Lower lobe of right lung (tissue), 2 donors: Measurements from ENCODE around the gene FRMD4B. TPM values are rescaled to one million over a fixed set of nuclear protein-coding genes. Genes with fewer than 3 reads are reported as not detected.

Experiments used
- ATAC-seq, 2 donors: fragments of 200-7000 bp; cut with Tn5 transposase; one replicate each; pipeline ENCODE4 v1.9.1; 2020 to 2022; ENCODE audit warnings: mild to moderate bottlenecking in 2 of 2, moderate library complexity in 2 of 2
- DNase-seq: peaks from one replicate; pipeline ENCODE4 v3.0.0-alpha.2; 2020
- H3K27ac ChIP-seq: fragments of 200-600 bp; one replicate; pipeline ENCODE4 v1.8.0; 2022
- H3K27me3 ChIP-seq: fragments of 200-600 bp; one replicate; pipeline ENCODE4 v1.8.0; 2022; ENCODE audit warnings: low read depth
- H3K36me3 ChIP-seq: fragments of 200-600 bp; one replicate; pipeline ENCODE4 v1.8.0; 2022; ENCODE audit warnings: mild to moderate bottlenecking
- H3K4me1 ChIP-seq: fragments of 200-600 bp; one replicate; pipeline ENCODE4 v1.8.0; 2022
- H3K4me3 ChIP-seq: fragments of 200-600 bp; one replicate; pipeline ENCODE4 v1.8.0; 2022; ENCODE audit warnings: mild to moderate bottlenecking
- H3K9me3 ChIP-seq: fragments of 200-600 bp; one replicate; pipeline ENCODE4 v1.8.0; 2022
- intact Hi-C: fragments of 100-400 bp; cut with DNase I; formaldehyde crosslinking; loops from one replicate; pipeline ENCODE4 v1.11.0; 2022
- total RNA-seq: library from RNA; stranded (reverse); fragmentation: NEBNext Ultra II Directional; extraction: Animal tissue kit (Norgen Biotek cat#: 25700); gene quantifications from one replicate; pipeline ENCODE4 v1.2.1, GENCODE V29; 2021
- TF ChIP-seq, protein P1 (sequence below): fragments of 200-600 bp; IDR thresholded peaks from one replicate; pipeline ENCODE4 v1.8.0; 2022; ENCODE audit warnings: antibody characterized with exemption, mild to moderate bottlenecking
- donor health status: DM: no; HTN: yes; CAD: no; lungs with severe emphysema.

FRMD4B gene
- total RNA-seq, 1 donor from 2014 or later = 62.4 TPM

DNA sequence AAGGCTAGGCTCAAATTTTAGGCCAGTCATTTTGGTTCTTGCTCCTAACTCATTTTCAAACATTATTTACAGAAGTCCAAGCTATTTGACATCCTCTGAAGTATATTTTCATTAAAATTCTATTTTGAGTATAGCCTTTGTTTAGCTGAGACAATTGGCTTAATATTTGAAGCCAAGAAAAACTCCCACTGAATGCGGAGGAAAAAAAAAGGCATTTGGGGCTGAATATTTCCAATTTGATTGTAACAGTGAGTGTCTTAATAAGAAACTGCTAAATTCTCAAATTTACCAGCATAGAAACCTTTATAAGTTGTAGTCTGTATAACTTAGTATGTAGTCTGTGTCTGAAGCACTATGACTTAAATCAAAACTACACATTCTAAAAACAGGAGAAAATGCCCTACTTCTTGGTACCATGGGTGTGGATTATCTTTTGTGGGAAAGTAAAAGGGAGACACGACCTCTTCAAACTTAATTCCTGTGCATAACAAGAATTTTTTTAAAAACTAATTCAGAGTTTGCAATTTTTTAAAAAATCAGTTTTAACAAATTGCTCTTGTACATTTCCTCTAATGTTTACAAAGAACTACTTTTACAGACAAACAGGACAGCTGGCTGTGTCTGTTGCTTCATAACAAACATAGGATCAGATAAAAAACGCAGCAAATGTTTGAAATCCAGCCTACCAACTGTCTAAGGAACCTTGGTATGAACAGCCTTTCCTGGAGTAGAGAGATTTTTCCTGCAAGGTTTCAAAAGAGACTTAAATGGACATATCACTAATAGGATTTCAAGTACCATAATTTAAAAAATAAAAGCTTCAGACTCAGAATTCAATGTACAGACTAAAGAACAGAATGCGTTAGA lies 210.8 kb downstream of the FRMD4B start:
- no peaks in the 10 kb centered on the region for H3K27me3 ChIP-seq
- no peak overlapping the region for H3K4me3 ChIP-seq
- no peak overlapping the region for H3K27ac ChIP-seq
- DNase-seq (no peak), ATAC-seq (no peak)
- no peaks in the 10 kb centered on the region for H3K9me3 ChIP-seq
- peaks cover 20% of the 10 kb centered on the region for H3K4me1 ChIP-seq
- peaks cover 92% of the 10 kb centered on the region for H3K36me3 ChIP-seq
- intact Hi-C loops = no loop called here
- TF ChIP-seq, protein P1, sequence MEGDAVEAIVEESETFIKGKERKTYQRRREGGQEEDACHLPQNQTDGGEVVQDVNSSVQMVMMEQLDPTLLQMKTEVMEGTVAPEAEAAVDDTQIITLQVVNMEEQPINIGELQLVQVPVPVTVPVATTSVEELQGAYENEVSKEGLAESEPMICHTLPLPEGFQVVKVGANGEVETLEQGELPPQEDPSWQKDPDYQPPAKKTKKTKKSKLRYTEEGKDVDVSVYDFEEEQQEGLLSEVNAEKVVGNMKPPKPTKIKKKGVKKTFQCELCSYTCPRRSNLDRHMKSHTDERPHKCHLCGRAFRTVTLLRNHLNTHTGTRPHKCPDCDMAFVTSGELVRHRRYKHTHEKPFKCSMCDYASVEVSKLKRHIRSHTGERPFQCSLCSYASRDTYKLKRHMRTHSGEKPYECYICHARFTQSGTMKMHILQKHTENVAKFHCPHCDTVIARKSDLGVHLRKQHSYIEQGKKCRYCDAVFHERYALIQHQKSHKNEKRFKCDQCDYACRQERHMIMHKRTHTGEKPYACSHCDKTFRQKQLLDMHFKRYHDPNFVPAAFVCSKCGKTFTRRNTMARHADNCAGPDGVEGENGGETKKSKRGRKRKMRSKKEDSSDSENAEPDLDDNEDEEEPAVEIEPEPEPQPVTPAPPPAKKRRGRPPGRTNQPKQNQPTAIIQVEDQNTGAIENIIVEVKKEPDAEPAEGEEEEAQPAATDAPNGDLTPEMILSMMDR = no peak

DNA sequence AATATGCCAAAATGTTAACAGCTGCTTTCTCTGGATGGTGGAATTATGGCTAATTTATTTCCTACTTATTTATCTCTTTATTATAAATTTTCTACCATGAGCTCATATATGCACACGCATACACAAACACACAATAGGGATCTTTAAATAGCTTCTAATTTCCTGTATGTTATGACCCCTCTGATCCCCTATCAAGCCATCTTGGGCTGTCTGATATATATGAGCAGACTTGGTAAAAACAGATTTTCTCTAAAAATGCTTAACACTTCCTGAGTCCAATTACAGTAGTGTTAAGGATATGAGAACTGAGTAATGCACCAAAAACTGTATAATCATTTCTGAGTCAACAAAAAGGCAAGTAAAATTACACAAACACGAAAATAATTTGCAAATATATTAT lies 211.4 kb downstream of the FRMD4B start:
- intact Hi-C loops = no loop called here
- no peaks in the 10 kb centered on the region for H3K9me3 ChIP-seq
- DNase-seq (no peak), ATAC-seq (no peak)
- peaks cover 14% of the 10 kb centered on the region for H3K4me1 ChIP-seq
- H3K36me3 ChIP-seq = peaks cover 92% of the 10 kb centered on the region
- TF ChIP-seq, protein P1 = no peak
- no peak overlapping the region for H3K4me3 ChIP-seq
- H3K27me3 ChIP-seq = no peaks in the 10 kb centered on the region
- H3K27ac ChIP-seq = no peak overlapping the region

DNA sequence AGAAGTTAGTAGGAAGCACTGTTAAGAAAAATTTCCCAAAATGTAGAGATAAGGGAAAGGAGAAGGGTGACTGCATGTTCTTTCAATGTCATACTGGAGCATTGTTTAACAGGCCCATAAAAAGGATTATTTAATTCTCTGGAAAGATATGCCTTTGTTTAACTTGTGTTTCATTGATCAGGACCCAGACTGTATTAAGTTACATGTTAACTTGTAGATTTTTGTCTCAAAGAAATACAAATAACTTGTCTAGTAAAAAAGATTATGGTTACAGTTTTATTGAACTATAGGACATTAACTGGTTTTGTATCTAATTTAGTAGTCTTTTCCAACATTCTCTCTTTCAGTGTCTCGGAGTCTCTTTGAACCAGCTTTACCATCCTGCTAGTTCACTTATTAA lies 213.8 kb downstream of the FRMD4B start:
- Histone ChIP-seq H3K4me1 (peaks cover 5% of the 10 kb centered on the region), H3K27ac (no peak overlapping the region), H3K9me3 (no peaks in the 10 kb centered on the region), H3K36me3 (peaks cover 73% of the 10 kb centered on the region), H3K27me3 (no peaks in the 10 kb centered on the region), H3K4me3 (no peak overlapping the region)
- TF ChIP-seq, protein P1 = no peak
- ATAC-seq (no peak), DNase-seq (no peak)
- intact Hi-C loops = no loop called here

DNA sequence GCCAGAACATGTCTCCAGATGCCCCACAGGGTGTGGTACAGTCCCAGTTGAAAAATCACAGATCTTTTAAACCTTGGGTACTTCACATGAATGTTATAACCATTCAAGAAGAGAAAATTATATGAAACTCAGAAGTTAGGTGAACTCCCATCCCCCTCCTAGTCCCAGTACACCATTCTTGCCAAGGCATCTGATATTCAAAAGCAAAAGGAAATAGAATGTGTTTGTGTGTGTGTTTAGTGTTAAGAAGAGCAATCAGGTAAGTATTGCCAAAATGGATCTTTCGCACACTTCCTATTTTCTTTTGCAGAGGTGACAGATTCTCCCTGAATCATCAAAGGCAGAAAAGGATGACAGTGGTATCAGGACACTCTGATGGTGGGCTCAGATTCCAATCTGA lies 219.4 kb downstream of the FRMD4B start:
- DNase-seq = no peak
- ATAC-seq = no peak
- intact Hi-C loops = loop anchor here (10.0 kb wide), 1 partner anchor 508 kb away; no protein-coding TSS in a partner anchor
- Histone ChIP-seq H3K36me3 (peaks cover 22% of the 10 kb centered on the region), H3K4me3 (no peak overlapping the region), H3K9me3 (no peaks in the 10 kb centered on the region), H3K4me1 (no peaks in the 10 kb centered on the region), H3K27ac (no peak overlapping the region), H3K27me3 (no peaks in the 10 kb centered on the region)
- TF ChIP-seq, protein P1 = no peak

DNA sequence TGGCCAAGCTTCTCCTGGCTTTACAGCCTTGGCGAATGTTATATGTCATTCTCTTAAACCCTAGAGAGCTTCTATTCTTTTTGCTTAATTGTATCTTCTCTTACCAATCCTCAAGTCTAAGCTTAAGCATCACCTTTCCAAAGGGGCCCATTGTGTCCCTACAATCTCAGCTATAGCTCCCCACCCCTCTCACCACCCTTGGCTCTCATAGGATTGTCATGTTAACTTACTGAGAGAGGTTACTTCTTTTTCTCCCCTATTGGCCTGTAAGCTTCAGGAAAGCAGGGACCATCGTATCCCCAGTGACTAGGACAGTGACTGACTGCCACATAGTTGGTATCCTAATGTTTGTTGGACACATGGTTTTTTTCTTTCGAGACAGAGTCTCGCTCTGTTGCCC lies 220.1 kb downstream of the FRMD4B start:
- no peak for ATAC-seq
- Histone ChIP-seq H3K9me3 (no peaks in the 10 kb centered on the region), H3K4me1 (no peaks in the 10 kb centered on the region), H3K27me3 (no peaks in the 10 kb centered on the region), H3K36me3 (peaks cover 15% of the 10 kb centered on the region), H3K4me3 (no peak overlapping the region), H3K27ac (no peak overlapping the region)
- TF ChIP-seq, protein P1 = no peak
- intact Hi-C loops = loop anchor here (10.0 kb wide), 1 partner anchor 509 kb away; no protein-coding TSS in a partner anchor
- DNase-seq = no peak
